HG03196 (cell line): ENCODE results near the gene FAM168B.

ENCODE experiments used
- ATAC-seq: cut with Tn5 transposase; IDR thresholded peaks from one replicate; pipeline ENCODE4 v1.9.1; 2021; ENCODE audit not compliant: unreplicated experiment

FAM168B gene

DNA sequence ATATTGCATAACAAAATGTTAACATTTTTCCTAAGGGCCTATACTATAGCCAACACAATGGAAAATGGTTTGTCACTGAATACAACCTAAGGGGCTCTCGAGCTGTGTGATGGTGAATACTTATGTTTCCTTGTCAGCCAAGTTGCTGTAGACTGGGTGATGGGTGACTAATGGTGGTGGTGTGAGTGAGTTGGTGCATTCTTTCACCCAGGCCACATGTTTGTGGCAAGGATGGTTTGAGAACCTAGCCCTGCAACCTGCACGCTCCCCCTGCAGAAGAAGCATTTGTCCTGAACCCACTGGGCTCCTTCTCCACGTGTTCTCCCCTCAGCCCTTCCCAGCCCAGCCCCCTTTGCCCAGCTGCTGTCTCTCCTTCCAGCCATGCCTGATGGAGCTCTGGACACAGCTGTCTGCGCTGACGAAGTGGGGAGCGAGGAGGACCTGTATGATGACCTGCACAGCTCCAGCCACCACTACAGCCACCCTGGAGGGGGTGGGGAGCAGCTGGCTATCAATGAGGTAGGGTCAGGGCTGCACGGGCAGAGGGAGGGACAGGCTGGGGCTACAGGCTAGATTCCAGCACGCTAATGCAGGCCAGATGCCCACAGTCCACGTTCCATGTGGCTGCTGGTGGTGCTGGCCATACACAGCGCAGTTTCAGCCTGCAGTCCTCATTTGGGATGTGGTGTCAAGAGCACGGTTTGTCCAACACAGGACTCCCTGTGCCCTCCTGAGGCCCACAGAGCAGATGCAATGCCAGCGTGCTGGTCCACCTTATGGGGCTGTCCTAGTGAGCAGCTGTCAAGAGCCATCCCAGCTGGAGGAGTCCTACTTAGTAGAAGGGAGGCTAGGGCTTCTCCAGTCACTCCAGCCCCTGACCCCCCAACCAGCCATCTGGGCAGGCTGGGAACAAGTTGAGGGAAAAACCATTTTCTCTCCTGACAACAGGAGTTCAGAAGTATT is 65.4 kb downstream of the FAM168B start:
- ATAC-seq = no peak

DNA sequence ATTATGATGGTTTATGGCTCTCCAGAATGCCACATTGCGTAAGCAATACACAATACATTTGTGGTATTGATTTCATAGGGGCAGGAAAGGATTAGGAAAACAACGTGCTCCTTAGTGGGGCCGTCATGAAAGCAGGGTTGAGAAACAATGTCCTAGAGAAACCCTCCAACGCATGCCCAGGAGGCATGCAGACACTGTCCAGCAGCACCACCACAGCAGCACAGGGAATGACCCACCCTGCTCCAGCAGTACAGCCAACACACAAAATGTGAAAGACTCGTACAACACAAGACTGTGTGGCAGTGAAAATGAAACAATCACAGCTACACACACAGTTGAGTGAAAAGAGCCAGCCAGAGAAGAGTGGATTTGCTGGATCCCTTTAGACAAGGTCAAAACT is 66.3 kb downstream of the FAM168B start:
- ATAC-seq = no peak

DNA sequence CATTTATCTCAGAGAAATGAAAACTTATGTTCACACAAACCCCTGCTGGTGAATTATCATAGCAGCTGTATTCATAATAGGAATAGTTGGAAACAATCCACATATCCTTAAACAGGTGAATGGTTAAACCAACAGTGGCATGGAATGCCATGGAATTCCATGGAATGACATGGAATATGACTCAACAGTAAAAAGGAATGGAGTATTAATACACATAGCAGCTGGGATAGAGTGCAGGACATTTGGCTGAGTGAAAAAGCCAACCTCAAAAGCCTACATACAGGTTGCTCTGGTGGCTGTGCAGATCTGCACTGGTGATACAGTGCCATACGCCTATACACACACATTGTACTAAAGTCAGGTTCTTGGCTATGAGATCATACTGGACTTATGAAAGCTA is 69.5 kb downstream of the FAM168B start:
- no peak for ATAC-seq

DNA sequence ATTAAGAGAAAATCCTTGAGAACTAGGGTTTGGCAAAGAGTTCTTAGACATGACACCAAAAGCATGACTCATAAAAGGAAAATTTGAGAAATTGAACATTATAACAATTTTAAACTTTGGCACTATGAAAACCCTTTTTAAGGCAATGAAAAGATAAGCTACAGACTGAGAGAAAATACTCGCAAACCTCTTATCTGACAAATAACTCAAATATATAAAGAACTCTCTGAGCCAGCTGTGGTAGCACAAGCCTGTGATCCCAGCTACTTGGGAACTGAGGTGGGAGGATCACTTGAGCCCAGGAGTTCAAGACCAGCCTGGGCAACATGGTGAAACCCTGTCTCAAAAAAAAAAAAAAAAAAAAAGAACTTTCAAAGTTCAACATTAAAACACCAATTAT is 70.5 kb downstream of the FAM168B start:
- ATAC-seq = no peak

DNA sequence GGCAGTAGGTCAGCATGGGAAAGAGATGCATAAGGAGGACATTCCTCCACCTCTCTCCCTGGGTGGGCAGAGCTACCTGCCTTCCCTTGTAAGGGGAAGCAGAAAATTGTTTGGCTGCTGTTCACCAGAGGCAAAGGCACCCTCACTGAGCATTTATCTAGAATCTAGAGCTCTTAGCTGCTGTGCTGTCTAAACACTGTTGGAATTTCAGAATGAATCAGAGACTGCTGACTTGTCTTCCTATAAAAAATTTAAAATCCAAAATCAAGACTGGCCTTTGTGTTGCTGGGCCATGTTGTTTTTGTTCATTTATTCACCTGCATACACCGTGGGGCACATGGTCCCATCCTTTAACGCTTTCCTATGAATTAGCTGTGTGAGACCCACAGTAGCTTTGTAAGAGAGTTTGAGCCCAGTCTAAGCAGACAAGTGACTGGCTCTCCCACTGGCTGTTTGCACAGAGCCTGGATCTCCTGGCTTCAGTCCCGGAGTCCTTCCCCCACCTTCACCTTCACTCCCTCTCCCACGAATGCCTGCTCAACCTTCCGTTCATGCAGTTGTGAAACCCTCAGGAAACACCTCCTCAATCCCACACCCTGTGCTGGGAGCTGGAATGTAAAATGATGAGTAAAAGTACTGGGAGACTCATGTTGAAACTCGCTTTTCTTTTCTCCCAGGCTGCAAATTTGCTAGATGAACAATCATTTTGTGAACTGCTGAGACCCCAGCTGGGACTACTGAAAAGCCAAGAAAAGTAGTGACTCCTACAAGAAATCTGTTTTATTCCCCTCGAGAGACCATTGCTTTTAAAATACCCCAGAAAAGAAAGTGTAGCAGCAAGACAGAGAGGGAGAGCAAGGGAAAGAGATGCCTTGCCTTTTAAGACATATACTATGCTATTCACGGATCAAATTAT is 76.2 kb downstream of the FAM168B start:
- ATAC-seq = no peak

DNA sequence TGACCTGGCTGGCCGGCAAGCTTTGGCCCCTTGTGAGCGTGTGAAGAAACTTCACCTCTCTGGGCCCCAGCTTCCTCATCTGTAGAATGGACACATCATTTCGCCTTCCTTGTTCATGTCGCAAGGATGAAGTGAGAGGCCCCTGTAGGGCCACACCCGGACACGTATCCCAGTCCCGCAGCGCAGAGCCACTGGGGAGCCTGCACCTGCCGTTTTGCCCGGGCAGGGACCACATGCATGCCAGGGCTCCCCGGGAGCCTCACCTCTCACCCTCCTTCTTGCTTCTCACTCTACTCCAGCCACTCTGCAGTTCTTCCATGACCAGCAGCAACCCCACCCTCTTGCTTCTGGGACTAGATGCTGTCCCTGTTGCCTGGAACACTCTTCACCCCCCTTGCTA is 77.5 kb downstream of the FAM168B start:
- ATAC-seq = no peak

DNA sequence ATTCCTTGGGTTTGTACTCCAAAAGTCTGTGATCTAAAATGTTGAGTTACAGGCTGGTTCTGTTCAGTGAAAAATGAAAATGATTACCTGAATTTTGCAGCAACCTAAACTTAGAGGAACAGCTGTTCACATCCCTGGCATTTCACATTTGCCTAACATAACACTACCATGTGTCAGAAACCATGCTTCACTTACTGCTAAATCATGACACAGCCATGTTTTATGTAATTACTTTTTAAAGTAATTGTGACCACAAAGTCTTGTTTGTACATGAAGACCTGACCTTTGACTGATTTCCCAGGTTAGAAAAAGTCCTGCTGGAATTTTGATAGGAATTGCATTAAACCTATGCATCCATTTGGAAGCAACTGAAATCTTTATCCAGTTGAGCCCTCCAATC is 79.1 kb downstream of the FAM168B start:
- no peak for ATAC-seq

DNA sequence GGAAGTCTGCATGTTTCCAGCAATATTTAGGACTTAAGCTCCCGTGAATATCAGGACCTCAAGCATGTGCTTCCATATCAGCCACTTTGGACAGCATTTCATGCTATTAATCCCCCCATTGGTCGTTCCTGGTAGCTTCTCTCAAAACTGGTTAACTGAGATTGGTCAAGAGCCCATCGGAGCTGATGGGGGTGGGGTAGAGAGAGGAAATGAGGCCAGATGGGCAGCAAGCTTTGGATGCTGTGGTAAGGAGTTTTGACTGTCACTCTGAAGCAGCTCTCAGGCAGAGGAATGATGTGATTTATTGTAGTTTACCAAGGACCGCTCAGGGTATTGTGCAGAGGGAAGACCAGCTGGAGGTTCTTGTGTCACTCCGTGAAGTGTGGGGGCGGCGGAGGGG is 81.8 kb downstream of the FAM168B start:
- no peak for ATAC-seq

DNA sequence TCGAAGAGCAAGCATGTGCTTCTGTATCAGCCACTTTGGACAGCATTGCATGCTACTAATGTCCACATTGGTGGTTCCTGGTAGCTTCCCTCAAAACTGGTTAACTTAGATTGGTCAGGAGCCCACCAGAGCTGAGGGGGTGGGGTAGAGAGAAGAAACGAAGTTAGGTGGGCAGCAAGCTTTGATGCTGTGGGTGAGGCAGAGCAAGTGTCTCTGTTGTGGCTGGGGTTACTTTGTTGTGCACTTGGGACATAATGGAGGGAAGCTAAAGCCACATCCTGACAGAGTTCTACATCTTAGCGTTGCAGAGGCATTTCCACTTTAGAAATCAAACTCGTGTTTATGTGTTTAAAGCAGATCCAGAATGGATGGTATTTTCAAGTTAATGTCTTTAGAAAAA is 82.7 kb downstream of the FAM168B start:
- ATAC-seq = no peak

DNA sequence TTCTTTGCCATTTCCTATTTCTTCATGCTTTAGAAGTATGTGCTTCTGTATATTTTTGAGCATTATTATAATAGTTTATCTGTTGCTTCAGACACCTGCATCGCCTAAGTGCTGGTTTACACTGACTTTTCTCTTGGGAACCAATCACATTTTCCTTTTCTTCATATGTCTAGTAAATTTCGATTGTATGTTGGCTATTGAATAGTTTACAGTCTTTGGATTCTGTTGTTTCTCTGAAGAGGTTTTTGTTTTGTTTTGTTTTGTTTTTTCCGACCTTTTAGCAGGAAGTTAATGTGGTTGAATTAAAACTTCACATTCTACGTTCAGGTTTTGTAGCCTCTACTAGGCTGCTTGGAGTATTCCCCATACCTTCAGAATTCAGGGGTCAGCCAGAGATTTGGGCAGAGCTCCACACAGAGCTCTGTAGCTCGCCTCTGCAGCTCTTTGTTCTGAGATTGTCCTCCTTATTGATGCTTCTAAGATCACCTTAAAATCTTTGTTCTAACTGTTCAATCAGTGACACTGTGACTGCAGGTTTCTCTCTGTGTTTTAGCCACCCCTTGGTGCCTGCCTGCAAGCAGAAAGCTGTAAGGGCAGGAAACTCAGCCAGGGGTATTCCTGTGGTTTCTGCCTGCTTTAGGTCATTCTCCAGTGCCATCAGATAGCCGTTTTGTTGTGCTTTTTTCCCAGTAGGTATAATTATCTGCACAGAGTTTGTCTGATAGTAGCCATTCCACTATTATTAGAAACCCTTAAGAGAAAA is 83.4 kb downstream of the FAM168B start:
- ATAC-seq = no peak

DNA sequence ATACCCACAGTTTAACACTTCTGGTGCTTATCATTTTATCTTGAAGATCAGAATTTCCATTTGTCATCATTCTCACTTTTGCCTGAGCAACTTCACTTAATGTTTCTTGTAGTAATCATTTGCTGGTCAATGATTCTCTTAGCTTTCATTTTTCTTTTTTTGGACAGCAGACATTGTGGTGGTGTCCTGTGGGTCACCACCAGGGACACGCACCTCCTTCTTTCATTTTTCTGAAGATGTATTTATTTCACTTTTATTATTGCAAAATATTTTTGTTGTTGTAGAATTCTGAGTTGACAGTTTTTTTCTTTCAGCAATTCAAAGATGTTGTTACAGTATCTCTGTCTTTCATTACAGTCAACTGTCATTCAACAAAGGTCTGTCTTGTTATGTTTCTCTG is 84.3 kb downstream of the FAM168B start:
- no peak for ATAC-seq

DNA sequence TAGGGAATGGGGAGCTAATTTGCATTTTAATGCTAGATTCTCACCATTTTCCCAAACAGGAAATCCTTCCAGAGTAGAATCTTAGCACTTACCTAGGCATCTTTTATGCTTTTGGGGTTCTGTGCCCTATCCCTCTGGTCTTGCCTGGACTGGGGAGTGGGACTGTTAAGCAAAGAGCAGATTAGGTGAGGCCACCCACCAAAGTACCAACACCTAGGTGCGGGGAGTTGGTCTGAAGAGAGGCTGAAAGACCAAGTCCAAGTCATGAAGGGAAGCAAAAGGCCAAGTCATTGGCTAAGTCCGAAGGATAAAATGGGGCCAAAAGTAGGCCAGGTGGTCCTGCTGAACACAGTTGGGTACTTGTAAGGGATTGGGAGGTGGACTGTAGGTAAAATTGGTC is 86.7 kb downstream of the FAM168B start:
- ATAC-seq = no peak

DNA sequence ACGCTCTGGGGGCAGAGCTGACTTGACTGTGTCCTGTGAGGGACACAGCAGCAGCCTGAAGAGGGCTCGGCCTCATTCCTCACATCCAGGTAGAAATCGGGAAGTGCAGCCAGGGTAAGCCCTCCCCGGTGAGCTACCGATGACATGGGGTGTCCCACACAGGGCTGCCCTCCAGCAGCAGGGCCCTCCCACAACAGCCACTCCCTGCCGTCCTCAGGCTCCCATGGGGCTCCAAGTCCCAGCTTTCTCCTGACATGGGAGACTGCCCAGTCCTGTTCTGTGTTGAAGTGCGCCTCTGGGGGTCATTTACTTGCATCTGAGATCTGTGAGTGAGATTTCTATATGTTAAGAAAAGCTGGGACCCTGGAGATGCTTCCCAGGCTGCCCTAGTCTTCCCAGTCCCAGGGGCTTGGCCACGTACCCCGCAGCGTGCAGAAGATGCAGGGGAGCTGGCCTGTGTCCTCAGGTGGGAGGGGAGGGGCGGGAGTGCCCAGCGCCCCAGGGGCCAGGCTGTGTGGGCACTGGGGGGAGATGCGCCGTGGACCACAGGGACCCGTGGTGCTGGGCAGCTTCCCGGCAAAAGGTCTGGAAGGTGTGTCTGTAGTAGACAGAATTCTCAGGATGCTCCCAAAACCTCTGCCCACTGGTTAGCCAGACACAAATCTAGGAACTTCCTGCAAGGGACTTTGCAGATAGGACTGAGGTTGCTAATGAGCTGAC is 87.9 kb downstream of the FAM168B start:
- no peak for ATAC-seq

DNA sequence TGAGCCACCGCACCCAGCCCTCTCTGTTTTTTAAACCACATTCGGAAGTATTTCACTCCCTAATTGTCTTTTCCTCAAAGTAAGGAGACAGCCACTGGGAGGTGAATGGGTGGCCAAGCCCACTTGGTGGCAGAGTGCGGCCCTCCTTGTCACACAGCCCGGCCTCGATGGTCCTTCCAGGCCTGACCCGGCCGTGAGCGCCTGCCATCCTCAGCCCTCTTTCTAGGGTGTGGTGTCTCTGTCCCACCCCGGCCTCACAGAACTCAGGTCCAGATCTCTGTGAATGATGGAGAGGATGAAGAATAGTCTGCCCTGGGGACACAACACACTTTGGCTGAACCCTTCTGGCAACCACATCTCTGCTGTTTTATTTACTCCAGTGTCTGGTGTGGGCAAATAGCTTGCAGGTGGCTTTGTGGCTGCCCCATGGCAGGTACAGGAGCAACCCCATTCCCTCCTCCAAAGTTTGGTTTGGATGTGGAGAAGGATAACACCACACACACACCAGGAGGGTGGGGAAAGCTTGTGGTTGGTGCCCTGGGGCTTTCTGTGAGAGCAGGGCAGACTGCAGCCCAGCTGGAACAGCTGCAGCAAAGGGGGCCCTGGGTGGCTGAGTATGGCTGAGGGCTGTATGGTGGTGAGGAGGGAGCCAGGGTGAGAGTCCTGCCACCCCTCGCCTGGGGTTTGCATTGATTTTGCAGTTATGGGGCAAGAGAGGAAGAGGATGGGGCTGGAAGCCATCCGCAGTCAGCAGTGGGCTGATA is 88.6 kb downstream of the FAM168B start:
- no peak for ATAC-seq

DNA sequence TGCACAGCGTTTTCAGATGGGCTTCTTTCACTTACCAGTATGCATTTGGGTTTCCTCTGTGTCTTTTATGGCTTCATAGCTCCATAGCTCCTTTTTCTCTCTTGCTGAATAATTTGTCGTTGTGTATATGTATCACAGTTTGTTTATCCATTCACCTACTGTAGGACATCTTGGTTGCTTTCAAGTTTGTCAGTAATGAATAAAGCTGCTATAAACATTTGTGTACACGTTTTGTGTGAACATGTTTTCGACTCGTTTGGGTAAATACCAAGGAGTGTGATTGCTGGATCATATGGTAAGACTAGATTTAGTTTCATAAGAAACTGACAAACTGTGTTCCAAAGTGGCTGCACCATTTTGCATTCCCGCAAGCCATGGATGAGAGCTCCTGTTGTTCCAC is 94.7 kb downstream of the FAM168B start:
- no peak for ATAC-seq
